Naive thymus-derived CD8-positive, alpha-beta T cell (primary cell): ENCODE results near the gene CFAP251. TPM values are rescaled to one million over a fixed set of nuclear protein-coding genes. Genes with fewer than 3 reads are reported as not detected.
"Not testable (repeated sequence)": the region's sequence is repeated elsewhere in the genome, so short reads cannot be mapped to it uniquely, and the experiment has no call there.

ENCODE experiments used
- ATAC-seq, 2 donors: fragments of 150-1000 bp; cut with Tn5 transposase in 1 of 2; sonication (Bioruptor Pico), chemical (Tn5 transposase) in 1 of 2; 1 replicate in 1 of 2; 2 replicates in 1 of 2; pipeline ENCODE4 v1.10.0; 2021; ENCODE audit warnings: mild to moderate bottlenecking in 2 of 2, moderate library complexity in 2 of 2
- POLR2A ChIA-PET: fragments of 350-600 bp; sonication (Branson Sonifier 250); formaldehyde crosslinking; loops from one replicate; lab custom pipeline; 2021; ENCODE audit warnings: antibody characterized with exemption; lab: Charles Lee
- DNase-seq, 10 donors: peaks; one replicate each; pipeline versions ENCODE4 v3.0.0 to v3.0.0-alpha.2; 2020 to 2022
- H3K27ac Mint-ChIP-seq, 10 donors: one replicate each; pipeline ENCODE4 v1.8.0; 2020 to 2022; ENCODE audit warnings: mild to moderate bottlenecking in 10 of 10, mixed read lengths in 10 of 10, moderate library complexity in 4 of 10, inconsistent platforms in 1 of 10
- H3K27me3 Mint-ChIP-seq, 5 donors: one replicate each; pipeline ENCODE4 v1.8.0; 2021 to 2022; ENCODE audit warnings: mixed read lengths in 5 of 5
- H3K36me3 Mint-ChIP-seq, 3 donors: one replicate each; pipeline ENCODE4 v1.8.0; 2020 to 2022; ENCODE audit warnings: mixed read lengths in 3 of 3, mild to moderate bottlenecking in 2 of 3, inconsistent platforms in 1 of 3
- H3K4me1 Mint-ChIP-seq, 4 donors: one replicate each; pipeline ENCODE4 v1.8.0; 2021 to 2022; ENCODE audit warnings: mixed read lengths in 4 of 4
- H3K4me3 Mint-ChIP-seq, 10 donors: one replicate each; pipeline ENCODE4 v1.8.0; 2020 to 2022; ENCODE audit warnings: mild to moderate bottlenecking in 10 of 10, mixed read lengths in 10 of 10, moderate library complexity in 6 of 10, inconsistent platforms in 1 of 10
- H3K9me3 Mint-ChIP-seq, 9 donors: one replicate each; pipeline ENCODE4 v1.8.0; 2020 to 2022; ENCODE audit warnings: mixed read lengths in 9 of 9, mild to moderate bottlenecking in 3 of 9, inconsistent platforms in 1 of 9, moderate library complexity in 1 of 9
- polyA plus RNA-seq, 3 donors: library from polyadenylated mRNA; unstranded; fragments of 300-500 nt; fragmentation: Illumina TruSeq; gene quantifications; one replicate each; pipeline ENCODE4 v1.2.3, GENCODE V29; 2021
- total RNA-seq, 8 experiments: library from RNA in 2 of 8; stranded (reverse) in 2 of 8; gene quantifications; one replicate each; pipeline ENCODE4 v1.2.3 and lab custom pipeline; 2021 to 2026

The CFAP251 gene
- total and polyA plus RNA-seq, 5 experiments from 2014 or later, result 0.03 to 0.82 (median 0.28) TPM; not detected in 1

DNA sequence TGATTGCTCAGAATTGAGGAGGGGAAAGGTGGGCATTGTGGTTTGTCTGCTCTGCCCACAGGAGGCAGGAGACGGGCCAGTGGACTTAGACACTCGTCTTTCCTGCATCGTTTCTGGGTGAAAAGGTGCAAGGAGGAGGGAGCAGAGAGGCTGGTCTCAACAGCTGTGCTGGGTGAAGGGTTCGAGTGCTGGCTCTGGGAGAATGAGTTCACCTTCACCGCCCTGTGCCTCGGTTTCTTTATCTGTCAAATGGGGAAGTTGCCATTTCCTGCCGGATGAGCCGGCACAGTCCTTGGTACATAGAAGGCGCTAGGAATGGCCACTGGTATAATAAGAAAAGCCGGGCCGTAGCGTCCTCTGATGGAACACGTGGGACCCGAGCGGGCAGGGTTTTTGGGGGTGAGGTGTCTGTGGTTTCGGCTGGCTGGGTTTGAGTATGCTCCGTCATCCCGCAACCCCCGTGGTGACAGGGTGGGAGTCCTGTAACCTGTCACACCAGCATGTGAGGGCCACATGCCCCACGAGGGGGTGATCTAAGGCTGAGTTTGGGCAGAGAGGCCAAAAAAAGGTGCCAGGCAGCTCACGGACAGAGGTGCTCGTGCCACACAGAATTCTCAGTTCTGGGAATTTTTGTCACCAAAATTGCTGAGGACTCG lies 110.6 kb downstream of the CFAP251 start:
- peak overlapping the region in 3 of 10 donors; percentile 9 to 29 (median 26) for H3K27ac Mint-ChIP-seq
- POLR2A ChIA-PET, result interaction anchor here (0.6 kb wide), 1 partner anchor 544 kb away, joined by 3 read pairs; no protein-coding TSS in a partner anchor
- H3K27me3 Mint-ChIP-seq, result peaks cover 0 to 2% (median 0%) of the 10 kb centered on the region in 5 donors
- no peaks in the 10 kb centered on the region for H3K9me3 Mint-ChIP-seq
- H3K36me3 Mint-ChIP-seq, result no peaks in the 10 kb centered on the region
- ATAC-seq (no peak), DNase-seq (peak in 1 of 10 donors; percentile 32)
- peaks cover 6 to 50% (median 23%) of the 10 kb centered on the region in 4 donors for H3K4me1 Mint-ChIP-seq
- peak overlapping the region in 2 of 10 donors; percentile 22 to 52 for H3K4me3 Mint-ChIP-seq

- Mint-ChIP-seq H3K4me3 (peak overlapping the region in 1 of 10 donors; percentile 52), H3K9me3 (no peaks in the 10 kb centered on the region), H3K27ac (peak overlapping the region in 1 of 10 donors; percentile 8), H3K4me1 (peaks cover 6 to 46% (median 21%) of the 10 kb centered on the region in 4 donors), H3K36me3 (no peaks in the 10 kb centered on the region), H3K27me3 (peaks cover 0 to 2% (median 0%) of the 10 kb centered on the region in 5 donors)
- DNase-seq (no peak), ATAC-seq (no peak)
- POLR2A ChIA-PET, result no interaction called here
Measured at GRCh38 chr12:122029620-122030423, 111.4 kb downstream of the CFAP251 start.

DNA sequence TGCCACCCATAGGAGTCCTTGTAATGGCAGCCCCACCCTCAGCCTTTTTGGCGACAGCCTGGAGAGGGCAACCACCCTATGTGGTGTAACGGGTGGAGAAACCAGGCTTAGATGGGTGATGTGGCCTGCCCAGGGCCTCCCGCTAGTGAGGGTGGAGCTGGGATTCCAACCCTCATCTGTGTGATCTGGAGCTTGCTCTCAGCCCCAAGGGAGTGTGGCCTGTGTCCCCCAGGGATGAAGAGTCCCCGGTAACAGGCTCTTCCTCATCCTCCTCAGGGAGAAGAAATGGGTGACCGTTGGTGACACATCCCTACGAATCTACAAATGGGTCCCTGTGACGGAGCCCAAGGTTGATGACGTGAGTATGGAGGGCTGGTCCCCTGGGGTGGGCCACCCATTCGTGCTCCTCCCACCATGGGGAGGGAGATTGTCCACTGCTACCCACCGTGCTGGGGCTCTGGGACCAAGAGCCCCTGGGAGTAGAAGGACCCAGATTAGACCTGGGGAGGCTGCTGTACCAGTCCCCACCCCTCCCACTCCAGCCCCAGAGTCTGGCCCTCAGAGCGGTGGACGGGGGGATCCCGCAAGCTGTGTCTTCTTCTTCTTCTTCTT lies 112.1 kb downstream of the CFAP251 start:
- Mint-ChIP-seq H3K4me1 (peaks cover 6 to 46% (median 21%) of the 10 kb centered on the region in 4 donors), H3K27ac (peak overlapping the region in 1 of 10 donors; percentile 32), H3K36me3 (peaks cover 0 to 6% (median 0%) of the 10 kb centered on the region in 3 donors), H3K27me3 (peaks cover 0 to 2% (median 0%) of the 10 kb centered on the region in 5 donors), H3K4me3 (no peak overlapping the region), H3K9me3 (no peaks in the 10 kb centered on the region)
- no peak for ATAC-seq
- POLR2A ChIA-PET, result no interaction called here
- no peak for DNase-seq

GRCh38 chr12:122031342-122032216 lies 113.2 kb downstream of the CFAP251 start:
- peak in 9 of 10 donors; percentile 21 to 70 (median 37) for DNase-seq
- POLR2A ChIA-PET, result interaction anchor here (0.6 kb wide), 1 partner anchor 112 kb away, joined by 5 read pairs; no protein-coding TSS in a partner anchor
- H3K4me1 Mint-ChIP-seq, result peaks cover 6 to 43% (median 19%) of the 10 kb centered on the region in 4 donors
- no peaks in the 10 kb centered on the region for H3K9me3 Mint-ChIP-seq
- peak overlapping the region in 4 of 10 donors; percentile 32 to 60 (median 36) for H3K27ac Mint-ChIP-seq
- H3K27me3 Mint-ChIP-seq, result peaks cover 0 to 2% (median 0%) of the 10 kb centered on the region in 5 donors
- ATAC-seq, result peak; percentile 81 to 82
- H3K4me3 Mint-ChIP-seq, result no peak overlapping the region
- H3K36me3 Mint-ChIP-seq, result peaks cover 0 to 15% (median 0%) of the 10 kb centered on the region in 3 donors

- peaks cover 0 to 2% (median 0%) of the 10 kb centered on the region in 5 donors for H3K27me3 Mint-ChIP-seq
- peaks cover 6 to 34% (median 13%) of the 10 kb centered on the region in 4 donors for H3K4me1 Mint-ChIP-seq
- ATAC-seq, result no peak
- no peak overlapping the region for H3K27ac Mint-ChIP-seq
- POLR2A ChIA-PET, result interaction anchor here (0.7 kb wide), 1 partner anchor 144 kb away, joined by 3 read pairs; the partner anchor contains the start of gene PSMD9
- no peak for DNase-seq
- peaks cover 0 to 22% (median 0%) of the 10 kb centered on the region in 3 donors for H3K36me3 Mint-ChIP-seq
- no peaks in the 10 kb centered on the region for H3K9me3 Mint-ChIP-seq
- H3K4me3 Mint-ChIP-seq, result no peak overlapping the region
Measured at GRCh38 chr12:122032580-122032979, 114.2 kb downstream of the CFAP251 start.

DNA sequence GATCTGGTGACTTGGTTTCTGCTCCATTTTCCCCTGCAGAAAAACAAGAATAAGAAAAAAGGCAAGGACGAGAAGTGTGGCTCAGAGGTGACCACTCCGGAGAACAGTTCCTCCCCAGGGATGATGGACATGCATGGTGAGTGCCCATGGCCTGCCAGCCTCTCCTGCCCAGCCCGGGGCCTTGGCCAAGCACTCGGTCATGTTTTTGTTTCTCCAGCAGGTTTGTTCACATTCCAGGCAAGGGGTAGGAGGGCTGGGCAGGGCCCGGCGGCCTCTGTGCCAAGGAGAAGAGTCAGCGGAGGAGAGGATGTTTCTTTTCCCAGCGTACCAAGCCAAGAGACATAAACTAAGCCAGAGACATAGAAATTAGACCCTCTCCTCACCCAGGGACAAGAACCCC lies 116.9 kb downstream of the CFAP251 start:
- Mint-ChIP-seq H3K4me1 (peaks cover 0 to 10% (median under 1%) of the 10 kb centered on the region in 4 donors), H3K4me3 (no peak overlapping the region), H3K9me3 (no peaks in the 10 kb centered on the region), H3K36me3 (peaks cover 0 to 22% (median 0%) of the 10 kb centered on the region in 3 donors), H3K27ac (no peak overlapping the region), H3K27me3 (no peaks in the 10 kb centered on the region)
- DNase-seq (no peak), ATAC-seq (no peak)
- POLR2A ChIA-PET, result no interaction called here

DNA sequence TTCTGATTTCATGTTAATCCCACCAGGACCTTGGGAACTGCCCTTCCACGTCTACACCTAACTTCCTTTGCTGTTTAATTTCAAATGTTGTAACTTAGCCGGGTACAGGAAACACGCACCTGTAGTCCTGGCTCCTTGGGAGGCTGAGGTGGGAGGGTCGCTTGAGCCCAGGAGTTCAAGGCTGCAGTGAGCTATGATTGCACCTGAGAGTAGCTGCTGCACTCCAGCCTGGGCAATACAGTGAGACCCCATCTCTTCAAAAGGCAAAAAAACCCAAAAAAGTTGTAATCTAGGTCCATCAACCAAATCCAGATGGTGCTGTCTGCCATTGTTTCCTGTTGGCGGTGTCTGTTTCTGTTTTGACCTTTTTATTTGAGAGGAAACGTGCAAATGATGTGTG lies 117.8 kb downstream of the CFAP251 start:
- peaks cover 0 to 9% (median 0%) of the 10 kb centered on the region in 4 donors for H3K4me1 Mint-ChIP-seq
- ATAC-seq (no peak), DNase-seq (no peak)
- no peaks in the 10 kb centered on the region for H3K9me3 Mint-ChIP-seq
- H3K4me3 Mint-ChIP-seq, result no peak overlapping the region
- peaks cover 0 to 27% (median 0%) of the 10 kb centered on the region in 3 donors for H3K36me3 Mint-ChIP-seq
- POLR2A ChIA-PET, result no interaction called here
- H3K27me3 Mint-ChIP-seq, result no peaks in the 10 kb centered on the region
- H3K27ac Mint-ChIP-seq, result peak overlapping the region in 1 of 10 donors; percentile 67

DNA sequence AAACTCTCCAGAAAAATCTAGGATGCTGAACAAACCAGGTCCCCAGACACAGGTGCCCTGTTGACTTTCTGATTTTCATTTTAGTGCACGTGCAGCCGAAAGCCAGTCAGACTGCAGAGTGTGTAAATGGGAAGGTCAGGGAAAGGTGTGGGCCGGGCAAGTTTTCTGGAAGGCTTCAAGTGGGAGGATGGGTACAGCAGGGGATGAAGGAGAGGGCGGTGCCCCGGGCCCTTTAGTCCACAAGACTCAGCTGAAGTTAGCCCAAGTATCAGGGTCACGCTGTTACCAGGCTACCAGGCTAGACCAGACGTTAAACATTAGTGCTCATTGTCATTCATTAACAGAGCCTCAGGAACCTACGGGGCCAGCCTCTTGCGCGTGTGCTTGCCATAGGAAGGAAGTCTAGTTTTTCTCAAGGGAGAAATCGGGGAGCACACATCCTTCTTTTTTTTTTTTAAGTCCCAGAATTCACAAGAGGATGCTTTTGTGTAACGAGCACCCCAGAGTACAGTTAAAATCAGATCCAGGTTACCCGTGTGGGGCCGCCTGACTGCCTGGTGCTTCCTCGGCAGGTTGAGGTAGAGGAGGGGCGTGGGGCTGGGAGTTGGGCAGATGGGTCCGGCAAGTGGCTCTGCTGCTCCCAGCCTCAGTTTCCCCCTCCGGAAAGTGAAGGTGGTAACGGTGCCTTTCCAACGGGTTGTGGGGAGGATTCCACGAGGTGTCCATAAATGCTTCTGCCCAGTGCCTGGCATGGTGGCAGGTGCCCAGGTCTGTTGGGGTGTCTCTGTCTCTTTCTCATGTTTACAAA lies 122.4 kb downstream of the CFAP251 start:
- peaks cover 0 to 1% (median 0%) of the 10 kb centered on the region in 4 donors for H3K4me1 Mint-ChIP-seq
- peak overlapping the region in 2 of 10 donors; percentile 19 to 50 for H3K27ac Mint-ChIP-seq
- no peak overlapping the region for H3K4me3 Mint-ChIP-seq
- ATAC-seq (no peak), DNase-seq (no peak)
- no peaks in the 10 kb centered on the region for H3K9me3 Mint-ChIP-seq
- H3K27me3 Mint-ChIP-seq, result no peaks in the 10 kb centered on the region
- POLR2A ChIA-PET, result no interaction called here
- H3K36me3 Mint-ChIP-seq, result peaks cover 0 to 43% (median 2%) of the 10 kb centered on the region in 3 donors

- H3K4me1 Mint-ChIP-seq, POLR2A ChIA-PET: not testable (repeated sequence)
Measured at GRCh38 chr12:122041458-122041857, 123.1 kb downstream of the CFAP251 start.

DNA sequence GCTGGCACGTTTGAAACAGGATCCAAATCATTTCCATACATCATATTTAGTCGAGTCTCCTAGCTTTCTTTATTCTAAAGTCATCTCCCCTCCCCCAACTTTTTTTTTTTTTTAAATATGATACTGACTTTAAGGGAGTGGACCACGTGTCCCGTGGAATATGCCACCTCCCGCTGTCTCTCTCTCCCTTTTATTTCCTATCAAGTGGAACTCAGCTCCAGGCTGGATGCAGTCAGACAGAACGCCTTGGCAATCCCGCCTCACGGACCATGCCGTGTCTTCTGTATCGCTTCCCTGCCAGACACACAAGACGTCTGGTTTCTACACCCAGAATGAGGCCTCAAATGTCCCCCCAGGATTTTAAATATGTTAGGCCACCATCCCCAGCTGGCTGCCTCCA lies 124.5 kb downstream of the CFAP251 start:
- no peaks in the 10 kb centered on the region for H3K27me3 Mint-ChIP-seq
- POLR2A ChIA-PET, result interaction anchor here (1.4 kb wide), 1 partner anchor 73 kb away, joined by 3 read pairs; no protein-coding TSS in a partner anchor

More at GRCh38 chr12:122041458-122041857, 123.1 kb downstream of the CFAP251 start:
- DNase-seq, H3K27ac Mint-ChIP-seq, H3K27me3 Mint-ChIP-seq, H3K9me3 Mint-ChIP-seq, H3K4me3 Mint-ChIP-seq, ATAC-seq: not testable (repeated sequence)
- H3K36me3 Mint-ChIP-seq, result peaks cover 0 to 43% (median 2%) of the 10 kb centered on the region in 3 donors

GRCh38 chr12:122043476-122043875 lies 125.1 kb downstream of the CFAP251 start:
- peaks cover 0 to 1% (median 0%) of the 10 kb centered on the region in 4 donors for H3K4me1 Mint-ChIP-seq
- no peaks in the 10 kb centered on the region for H3K9me3 Mint-ChIP-seq
- POLR2A ChIA-PET, result interaction anchor here (1.0 to 1.4 kb wide), 2 partner anchors 11 to 72 kb away, joined by 3 to 4 read pairs; no protein-coding TSS in a partner anchor
- ATAC-seq, result no peak
- H3K4me3 Mint-ChIP-seq, result no peak overlapping the region
- peaks cover 0 to 40% (median 2%) of the 10 kb centered on the region in 3 donors for H3K36me3 Mint-ChIP-seq
- no peak for DNase-seq
- peak overlapping the region in 1 of 10 donors; percentile 24 for H3K27ac Mint-ChIP-seq
- H3K27me3 Mint-ChIP-seq, result no peaks in the 10 kb centered on the region

More for the DNA sequence above, 124.5 kb downstream of the CFAP251 start:
- H3K27ac Mint-ChIP-seq, result peak overlapping the region in 3 of 10 donors; percentile 16 to 43 (median 22)
- ATAC-seq (no peak), DNase-seq (no peak)
- peaks cover 0 to 1% (median 0%) of the 10 kb centered on the region in 4 donors for H3K4me1 Mint-ChIP-seq
- peaks cover 0 to 35% (median 2%) of the 10 kb centered on the region in 3 donors for H3K36me3 Mint-ChIP-seq
- H3K4me3 Mint-ChIP-seq, result no peak overlapping the region
- no peaks in the 10 kb centered on the region for H3K9me3 Mint-ChIP-seq
